ENCODE results near the gene AFMID.
"Not testable (repeated sequence)": the region's sequence is repeated elsewhere in the genome, so short reads cannot be mapped to it uniquely, and the experiment has no call there.

The AFMID gene

GRCh38 chr17:78239489-78239931, 52.3 kb downstream of the AFMID start:
- DNase-seq (ENCODE audit: low read depth) = no peak

- DNase-seq (ENCODE audit: low read depth) = no peak
These were observed 53.0 kb downstream of the AFMID start for GRCh38 chr17:78240012-78240655.

DNA sequence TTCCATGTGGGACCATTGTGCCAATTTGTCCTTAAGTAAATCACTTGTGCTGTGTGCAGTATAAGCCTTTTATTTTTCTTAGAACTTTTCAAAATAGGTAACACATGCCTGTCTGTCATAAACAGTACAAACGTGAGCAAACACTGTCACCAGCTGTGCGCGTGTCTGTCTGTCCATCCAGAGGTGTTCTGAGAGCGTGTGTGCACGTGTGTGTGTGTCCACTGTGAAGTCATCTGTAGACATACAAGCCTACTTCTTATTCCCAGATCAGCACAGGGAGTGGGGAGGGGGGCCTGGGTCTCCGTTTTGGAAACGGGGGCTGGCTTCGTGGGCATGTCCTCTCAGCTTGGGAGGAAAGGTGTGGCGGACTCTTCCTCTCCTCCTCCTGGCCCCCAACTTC, 53.7 kb downstream of the AFMID start:
- DNase-seq (ENCODE audit: low read depth) = no peak

DNA sequence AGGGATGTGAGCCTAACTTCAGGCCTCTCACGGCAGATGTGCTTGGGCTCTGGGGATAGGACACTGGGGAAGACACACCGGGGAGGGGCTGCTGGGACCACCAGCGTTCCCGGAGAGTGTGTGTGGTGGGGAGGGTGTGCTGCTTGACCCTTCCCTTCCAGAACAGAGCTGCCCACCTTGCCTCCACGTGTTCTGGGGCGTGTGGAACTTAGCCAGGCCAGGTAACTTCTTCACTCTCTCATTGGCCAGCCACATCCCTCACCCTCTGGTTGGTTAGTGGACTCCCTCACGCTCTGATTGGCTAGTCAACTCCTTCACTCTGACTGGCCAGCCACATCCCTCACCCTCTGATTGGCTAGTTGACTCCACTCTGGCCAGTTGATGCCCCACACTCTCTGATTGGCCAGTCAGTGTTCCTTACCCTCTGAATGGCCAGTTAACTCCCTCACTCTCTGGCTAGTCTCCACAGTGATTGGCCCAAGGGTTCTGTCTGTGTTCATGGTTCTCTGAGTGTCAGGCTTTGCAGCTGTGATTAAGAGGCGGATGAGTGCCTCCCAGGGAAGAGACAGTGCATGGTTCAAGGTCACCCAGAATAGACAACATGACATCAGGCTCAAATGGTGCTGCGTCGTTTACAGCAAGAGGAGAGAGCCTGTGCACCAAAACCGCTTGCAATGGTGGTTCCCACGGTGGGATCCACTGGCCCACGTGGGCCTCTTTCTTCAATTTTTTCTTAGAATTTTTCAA, 54.3 kb downstream of the AFMID start:
- DNase-seq (ENCODE audit: low read depth) = peak; percentile 23

- DNase-seq (ENCODE audit: low read depth) = no peak
These were observed 55.0 kb downstream of the AFMID start for GRCh38 chr17:78242024-78242742.

DNA sequence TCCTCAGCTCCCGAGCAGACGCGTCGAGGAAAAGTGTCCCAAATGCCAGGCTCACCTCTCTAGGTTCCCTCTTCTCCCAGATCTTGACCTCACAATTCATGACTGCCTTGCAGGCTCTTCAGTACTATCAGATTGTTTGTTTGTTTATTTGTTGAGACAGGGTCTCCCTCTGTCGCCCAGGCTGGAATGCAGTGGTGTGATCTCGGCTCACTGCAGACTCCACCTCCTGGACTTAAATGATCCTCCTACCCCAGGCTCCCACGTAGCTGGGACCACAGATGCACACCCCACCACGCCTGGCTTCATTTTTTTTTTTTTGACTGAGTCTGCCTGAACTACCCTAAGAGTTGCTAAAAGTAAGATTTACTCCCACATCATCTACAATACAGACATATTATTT, 60.1 kb downstream of the AFMID start:
- DNase-seq (ENCODE audit: low read depth) = no peak

GRCh38 chr17:78248051-78248914, 61.1 kb downstream of the AFMID start:
- DNase-seq (ENCODE audit: low read depth) = no peak

- no peak for DNase-seq (ENCODE audit: low read depth)
These were observed 62.1 kb downstream of the AFMID start for GRCh38 chr17:78249074-78249817.

DNA sequence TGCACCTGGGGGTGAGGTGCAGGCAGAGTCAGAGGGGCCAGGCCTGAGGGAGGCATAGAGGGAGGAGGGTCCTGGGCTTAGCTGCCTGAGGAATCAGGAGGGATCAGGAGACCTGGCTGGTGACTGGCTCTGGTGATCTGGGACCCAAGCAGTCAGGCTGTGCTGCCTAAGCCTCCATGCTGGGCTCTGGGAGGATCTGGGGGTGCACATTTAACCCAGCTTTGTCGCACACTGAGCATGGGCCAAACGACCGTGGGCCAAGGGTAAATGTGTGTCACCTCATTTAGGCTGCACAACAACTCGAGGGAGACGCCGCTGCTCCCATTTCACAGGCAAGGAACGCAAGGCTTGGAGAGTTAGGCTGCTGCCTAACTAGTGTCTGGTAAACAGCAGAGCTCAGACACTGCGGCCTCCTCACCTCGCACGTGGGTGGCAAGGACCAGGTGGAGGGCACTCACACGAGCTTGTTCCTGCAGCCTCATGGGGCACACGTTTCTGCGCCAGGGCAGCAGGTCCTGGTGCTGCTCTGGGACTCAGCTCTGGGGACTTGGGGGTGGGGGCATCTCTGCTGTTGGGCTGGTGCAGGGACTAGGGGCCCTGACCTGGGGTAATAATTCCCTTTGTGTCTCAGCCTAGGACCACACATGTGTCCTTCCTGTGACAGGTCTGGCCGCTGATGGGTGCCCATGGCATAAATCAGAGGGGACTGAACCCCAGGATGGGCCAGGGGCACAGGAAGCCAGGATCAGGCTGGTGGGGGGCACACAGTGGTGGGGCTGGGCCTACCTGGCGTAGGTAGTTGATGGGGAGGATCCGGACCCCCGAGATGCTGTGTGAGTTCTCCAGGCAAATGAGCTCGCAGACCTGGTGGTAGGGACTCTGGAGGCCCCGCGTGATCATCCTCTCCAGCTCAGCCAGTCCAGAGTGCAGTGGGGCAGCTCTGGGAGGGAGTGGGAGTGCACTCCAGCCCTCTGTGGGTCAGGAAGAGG, 63.0 kb downstream of the AFMID start:
- no peak for DNase-seq (ENCODE audit: low read depth)

DNA sequence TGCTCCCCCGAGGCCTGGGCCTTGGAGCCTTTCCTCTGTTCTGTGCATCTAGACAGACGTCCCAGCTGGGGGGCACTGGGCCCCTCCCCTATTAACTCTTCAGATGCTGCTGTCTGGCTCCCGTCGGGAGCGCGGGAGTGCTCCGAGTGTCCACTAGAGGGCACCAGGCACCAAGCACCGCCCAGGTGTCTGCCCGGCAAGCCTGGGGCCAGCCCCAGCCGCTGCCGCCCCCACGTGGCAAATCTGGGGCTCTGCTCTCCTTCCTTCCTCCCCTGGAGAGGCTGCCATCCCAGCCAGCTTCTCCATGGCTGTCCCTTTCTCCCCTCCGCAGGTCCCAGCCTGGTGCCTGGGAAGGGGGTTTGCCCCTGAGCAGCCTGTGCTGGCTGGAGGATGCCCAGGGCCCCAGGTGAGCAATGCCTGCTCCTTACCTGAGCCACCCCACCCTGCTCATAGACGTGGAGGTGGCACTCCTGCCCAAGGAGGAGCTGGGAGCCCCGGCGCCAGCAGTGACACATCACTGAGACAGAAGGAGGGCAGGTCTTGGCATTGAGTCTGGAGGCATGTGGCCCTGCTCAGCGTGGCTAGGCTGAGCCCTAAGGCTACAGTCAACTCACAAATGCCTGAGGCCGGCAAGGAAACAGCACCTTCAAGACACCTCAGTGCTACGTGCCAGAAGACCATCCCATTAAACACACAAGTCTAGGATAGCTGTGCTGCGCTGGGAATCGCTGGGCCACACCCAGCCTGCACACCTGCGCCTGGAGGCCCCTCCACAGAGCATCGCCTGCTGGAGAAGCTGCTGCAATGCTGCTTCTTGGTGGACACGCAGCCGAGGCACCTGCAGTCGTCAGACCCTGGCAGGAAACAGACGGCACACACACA, 64.0 kb downstream of the AFMID start:
- DNase-seq (ENCODE audit: low read depth) = peak; percentile 73

- no peak for DNase-seq (ENCODE audit: low read depth)
These were observed 64.6 kb downstream of the AFMID start for GRCh38 chr17:78251773-78252103.

DNA sequence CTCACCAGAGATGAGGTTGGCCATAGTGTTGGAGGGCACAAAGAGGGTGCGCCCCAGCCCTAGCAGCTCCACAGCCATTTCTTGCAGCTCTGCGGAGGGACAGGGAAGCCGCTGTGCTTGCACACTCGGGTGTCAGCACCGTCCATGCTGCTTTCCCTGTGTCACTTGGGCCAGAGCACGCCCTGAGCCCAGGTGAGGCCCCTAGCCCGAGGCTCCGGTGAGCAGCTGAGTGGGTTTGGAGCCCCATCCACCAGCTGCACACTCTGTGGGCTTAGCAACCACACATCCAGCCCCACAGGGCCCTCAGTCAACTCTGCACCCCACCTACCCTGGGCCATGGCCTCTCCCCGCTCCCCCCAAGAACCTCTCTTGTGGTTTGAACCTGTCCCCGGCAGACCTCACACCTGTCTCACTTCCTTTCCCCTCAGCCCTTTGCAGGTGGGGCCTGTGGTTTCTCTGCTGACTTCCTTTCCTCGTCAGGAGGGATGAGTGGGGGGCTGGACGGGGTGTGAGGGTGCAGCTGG, 65.0 kb downstream of the AFMID start:
- no peak for DNase-seq (ENCODE audit: low read depth)

DNA sequence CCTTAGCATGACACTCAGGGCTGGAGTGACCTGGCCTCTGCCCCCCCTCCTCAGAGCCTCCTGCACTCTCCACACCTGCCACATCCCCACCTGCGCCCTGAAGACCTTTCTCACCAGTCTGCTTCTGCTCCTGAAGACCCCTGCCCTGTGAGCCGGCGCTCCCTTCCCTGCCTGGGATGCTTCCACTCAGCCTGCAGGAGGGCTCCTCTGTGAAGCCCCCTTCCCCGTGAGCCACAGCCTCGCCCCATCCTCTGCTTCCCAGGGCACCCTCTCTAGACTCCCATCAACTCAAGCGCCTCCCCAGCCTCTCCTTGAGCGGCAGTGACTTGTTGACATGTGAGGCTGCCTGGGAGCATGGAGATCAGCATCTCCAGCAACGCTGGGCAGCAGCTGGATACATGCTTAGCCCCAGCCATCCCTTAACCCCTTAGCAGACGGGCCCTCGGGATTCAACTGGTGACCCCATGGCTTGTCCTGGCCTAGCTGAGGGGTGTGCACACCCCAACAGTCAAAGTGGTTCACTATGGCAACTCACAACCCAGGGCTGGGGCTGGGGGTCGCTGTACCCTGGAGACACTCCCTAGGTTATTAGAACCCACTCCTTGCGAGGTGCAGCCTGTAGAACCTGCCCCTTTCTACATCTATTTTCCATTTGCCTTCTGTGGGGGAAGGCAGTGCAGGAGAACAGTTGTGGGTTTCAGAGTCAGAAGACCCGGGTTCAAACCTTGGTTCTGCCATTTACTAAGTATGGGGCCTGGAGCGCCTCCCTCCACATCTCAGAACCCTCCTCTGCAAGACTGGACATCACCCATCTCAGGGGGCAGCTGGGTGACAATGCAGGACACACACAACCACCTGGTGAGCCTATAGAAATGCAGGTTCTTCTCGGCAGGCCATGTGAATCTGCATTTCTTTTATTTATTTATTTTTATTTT, 65.8 kb downstream of the AFMID start:
- no peak for DNase-seq (ENCODE audit: low read depth)

- not testable (repeated sequence) for DNase-seq (ENCODE audit: low read depth)
These were observed 66.4 kb downstream of the AFMID start for GRCh38 chr17:78253636-78253945.

GRCh38 chr17:78253946-78254672, 66.9 kb downstream of the AFMID start:
- DNase-seq (ENCODE audit: low read depth) = peak; percentile 45

GRCh38 chr17:78255029-78255656, 68.0 kb downstream of the AFMID start:
- DNase-seq (ENCODE audit: low read depth) = no peak
